ENCODE data around the gene TMPRSS15. TPM values are rescaled to one million over a fixed set of nuclear protein-coding genes. Genes with fewer than 3 reads are reported as not detected.
"Not testable (repeated sequence)": the region's sequence is repeated elsewhere in the genome, so short reads cannot be mapped to it uniquely, and the experiment has no call there.

Gene TMPRSS15
- polyA plus RNA-seq, 1 donor (not counting 4 experiments of a cell fraction or from before 2014, with no cell fraction given) = not detected

DNA sequence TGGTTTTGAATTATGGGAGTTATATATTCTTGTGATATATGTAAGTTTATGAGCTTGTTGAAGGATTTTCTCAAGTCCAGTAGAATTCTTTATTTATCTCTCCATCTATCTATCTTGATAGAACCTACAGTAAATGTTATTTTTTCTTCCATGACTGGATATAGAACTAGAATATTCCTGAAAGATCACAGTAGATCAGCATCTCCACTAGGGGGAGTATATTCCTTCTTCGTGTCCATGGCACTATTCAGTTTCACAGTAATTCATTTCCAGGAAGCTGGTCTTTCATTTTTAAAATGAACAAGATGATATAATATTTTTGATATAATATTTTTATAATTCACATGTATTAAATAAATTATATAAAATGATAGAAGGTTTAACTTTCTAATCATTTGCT is 18.8 kb downstream of the TMPRSS15 start:
- Histone ChIP-seq H3K4me3 (ENCODE audit: control insufficient read depth in 2 of 3, extremely low read depth in 1 of 3, insufficient read depth in 2 of 3, low read depth in 1 of 3, low read length in 3 of 3) (no peak overlapping the region), H3K79me2 (ENCODE audit: control insufficient read depth, insufficient read depth, low read length) (no peaks in the 10 kb centered on the region), H3K4me1 (ENCODE audit: control insufficient read depth, extremely low read depth, insufficient read depth, low read length) (no peaks in the 10 kb centered on the region), H3K27me3 (ENCODE audit: control insufficient read depth, extremely low read depth, insufficient read depth, low read length) (no peaks in the 10 kb centered on the region), H3K9ac (ENCODE audit: control insufficient read depth, extremely low read depth, insufficient read depth, low read length) (no peak overlapping the region), H3K4me2 (ENCODE audit: control insufficient read depth, extremely low read depth, insufficient read depth, low read depth, low read length) (no peak overlapping the region), H3K36me3 (ENCODE audit: control insufficient read depth in 2 of 2, extremely low read depth in 1 of 2, insufficient read depth in 2 of 2, low read length in 2 of 2) (no peaks in the 10 kb centered on the region), H2AFZ (ENCODE audit: control insufficient read depth, low read length) (no peak overlapping the region), H3K9me3 (ENCODE audit: control insufficient read depth, low read depth, low read length) (no peaks in the 10 kb centered on the region), H4K20me1 (ENCODE audit: control insufficient read depth, extremely low read depth, insufficient read depth, low read length) (no peaks in the 10 kb centered on the region), H3K9me1 (ENCODE audit: control insufficient read depth, extremely low read depth, insufficient read depth, low read length) (no peaks in the 10 kb centered on the region), H3K27ac (ENCODE audit: control insufficient read depth, insufficient read depth, low read length) (no peak overlapping the region)
- FAIRE-seq (no peak), DNase-seq (ENCODE audit: low read depth, low spot score) (no peak)
- TF ChIP-seq EZH2 (IDR thresholded peaks at IDR 0.05; ENCODE audit: low read length) = no peak
- peak in 2 of 3 experiments; percentile 34 to 43 for TF ChIP-seq CTCF (optimal IDR thresholded peaks at IDR 0.05 in 1 of 3, IDR thresholded peaks at IDR 0.05 in 1 of 3, conservative IDR thresholded peaks at IDR 0.05 in 1 of 3; ENCODE audit: extremely low read depth in 1 of 3, insufficient read depth in 2 of 3, low read length in 3 of 3)
- dilution Hi-C loops (cut with MboI; ENCODE audit: extremely low pct_ligation_motif_present, low sequenced_read_pairs) = no loop called here

- H3K9me3 ChIP-seq (ENCODE audit: control insufficient read depth, low read depth, low read length); H3K9ac ChIP-seq (ENCODE audit: control insufficient read depth, extremely low read depth, insufficient read depth, low read length); H3K4me1 ChIP-seq (ENCODE audit: control insufficient read depth, extremely low read depth, insufficient read depth, low read length); H2AFZ ChIP-seq (ENCODE audit: control insufficient read depth, low read length); H4K20me1 ChIP-seq (ENCODE audit: control insufficient read depth, extremely low read depth, insufficient read depth, low read length); H3K27me3 ChIP-seq (ENCODE audit: control insufficient read depth, extremely low read depth, insufficient read depth, low read length); H3K27ac ChIP-seq (ENCODE audit: control insufficient read depth, insufficient read depth, low read length); H3K4me3 ChIP-seq (ENCODE audit: control insufficient read depth in 2 of 3, extremely low read depth in 1 of 3, insufficient read depth in 2 of 3, low read depth in 1 of 3, low read length in 3 of 3); H3K79me2 ChIP-seq (ENCODE audit: control insufficient read depth, insufficient read depth, low read length); DNase-seq (ENCODE audit: low read depth, low spot score); H3K4me2 ChIP-seq (ENCODE audit: control insufficient read depth, extremely low read depth, insufficient read depth, low read depth, low read length); dilution Hi-C loops (cut with MboI; ENCODE audit: extremely low pct_ligation_motif_present, low sequenced_read_pairs); H3K9me1 ChIP-seq (ENCODE audit: control insufficient read depth, extremely low read depth, insufficient read depth, low read length); FAIRE-seq; H3K36me3 ChIP-seq (ENCODE audit: control insufficient read depth in 2 of 2, extremely low read depth in 1 of 2, insufficient read depth in 2 of 2, low read length in 2 of 2): not testable (repeated sequence)
Measured at GRCh38 chr21:18382934-18383619, 20.5 kb downstream of the TMPRSS15 start.

DNA sequence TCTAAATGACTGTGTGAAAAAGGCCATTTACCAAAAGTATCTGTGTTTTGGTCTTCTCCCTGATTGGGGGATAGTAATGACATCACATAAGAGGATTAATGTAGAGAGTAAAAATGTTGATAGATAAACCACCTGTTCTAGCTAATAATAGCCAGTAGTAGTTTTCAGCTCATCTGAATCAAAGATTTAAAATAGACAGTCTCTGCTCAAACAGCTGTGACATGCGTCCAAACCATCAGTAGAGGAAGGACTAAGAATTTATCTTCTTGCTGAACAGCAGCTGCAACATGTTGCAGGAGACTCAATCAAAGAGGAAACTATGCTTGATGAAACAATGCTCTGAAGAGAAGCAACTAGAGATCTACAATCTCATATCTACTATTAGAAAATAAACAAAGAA is 21.4 kb downstream of the TMPRSS15 start:
- H3K4me2 ChIP-seq (ENCODE audit: control insufficient read depth, extremely low read depth, insufficient read depth, low read depth, low read length) = no peak overlapping the region
- H2AFZ ChIP-seq (ENCODE audit: control insufficient read depth, low read length) = no peak overlapping the region
- H3K9me3 ChIP-seq (ENCODE audit: control insufficient read depth, low read depth, low read length) = no peaks in the 10 kb centered on the region
- no peaks in the 10 kb centered on the region for H3K79me2 ChIP-seq (ENCODE audit: control insufficient read depth, insufficient read depth, low read length)
- H3K36me3 ChIP-seq (ENCODE audit: control insufficient read depth in 2 of 2, extremely low read depth in 1 of 2, insufficient read depth in 2 of 2, low read length in 2 of 2) = no peaks in the 10 kb centered on the region
- dilution Hi-C loops (cut with MboI; ENCODE audit: extremely low pct_ligation_motif_present, low sequenced_read_pairs) = no loop called here
- no peak overlapping the region for H3K27ac ChIP-seq (ENCODE audit: control insufficient read depth, insufficient read depth, low read length)
- no peak overlapping the region for H3K9ac ChIP-seq (ENCODE audit: control insufficient read depth, extremely low read depth, insufficient read depth, low read length)
- no peaks in the 10 kb centered on the region for H3K27me3 ChIP-seq (ENCODE audit: control insufficient read depth, extremely low read depth, insufficient read depth, low read length)
- FAIRE-seq (no peak), DNase-seq (ENCODE audit: low read depth, low spot score) (no peak)
- no peak overlapping the region for H3K4me3 ChIP-seq (ENCODE audit: control insufficient read depth in 2 of 3, extremely low read depth in 1 of 3, insufficient read depth in 2 of 3, low read depth in 1 of 3, low read length in 3 of 3)
- H4K20me1 ChIP-seq (ENCODE audit: control insufficient read depth, extremely low read depth, insufficient read depth, low read length) = no peaks in the 10 kb centered on the region
- TF ChIP-seq CTCF (optimal IDR thresholded peaks at IDR 0.05 in 1 of 3, IDR thresholded peaks at IDR 0.05 in 1 of 3, conservative IDR thresholded peaks at IDR 0.05 in 1 of 3; ENCODE audit: extremely low read depth in 1 of 3, insufficient read depth in 2 of 3, low read length in 3 of 3) (no peak), EZH2 (IDR thresholded peaks at IDR 0.05; ENCODE audit: low read length) (no peak)
- H3K4me1 ChIP-seq (ENCODE audit: control insufficient read depth, extremely low read depth, insufficient read depth, low read length) = no peaks in the 10 kb centered on the region
- no peaks in the 10 kb centered on the region for H3K9me1 ChIP-seq (ENCODE audit: control insufficient read depth, extremely low read depth, insufficient read depth, low read length)

Data from keratinocyte (primary cell).